Daoy (cell line): ENCODE measurements around the gene CREG1. TPM values are rescaled to one million over a fixed set of nuclear protein-coding genes. Genes with fewer than 3 reads are reported as not detected.
"Not testable (repeated sequence)": the region's sequence is repeated elsewhere in the genome, so short reads cannot be mapped to it uniquely, and the experiment has no call there.

ENCODE experiments used
- DNase-seq: peaks from one replicate; pipeline ENCODE4 v3.0.0-alpha.2; 2015; ENCODE audit warnings: low read depth
- total RNA-seq: library from RNA; depleted of rRNA; stranded (reverse); fragments of >200 nt; shearing (Covaris generic); gene quantifications from 2 replicates; pipeline ENCODE4 v1.2.3, GENCODE V29; 2014; rRNA removed

Gene CREG1
- 43.8 and 51.9 TPM in 2 replicates for total RNA-seq

DNA sequence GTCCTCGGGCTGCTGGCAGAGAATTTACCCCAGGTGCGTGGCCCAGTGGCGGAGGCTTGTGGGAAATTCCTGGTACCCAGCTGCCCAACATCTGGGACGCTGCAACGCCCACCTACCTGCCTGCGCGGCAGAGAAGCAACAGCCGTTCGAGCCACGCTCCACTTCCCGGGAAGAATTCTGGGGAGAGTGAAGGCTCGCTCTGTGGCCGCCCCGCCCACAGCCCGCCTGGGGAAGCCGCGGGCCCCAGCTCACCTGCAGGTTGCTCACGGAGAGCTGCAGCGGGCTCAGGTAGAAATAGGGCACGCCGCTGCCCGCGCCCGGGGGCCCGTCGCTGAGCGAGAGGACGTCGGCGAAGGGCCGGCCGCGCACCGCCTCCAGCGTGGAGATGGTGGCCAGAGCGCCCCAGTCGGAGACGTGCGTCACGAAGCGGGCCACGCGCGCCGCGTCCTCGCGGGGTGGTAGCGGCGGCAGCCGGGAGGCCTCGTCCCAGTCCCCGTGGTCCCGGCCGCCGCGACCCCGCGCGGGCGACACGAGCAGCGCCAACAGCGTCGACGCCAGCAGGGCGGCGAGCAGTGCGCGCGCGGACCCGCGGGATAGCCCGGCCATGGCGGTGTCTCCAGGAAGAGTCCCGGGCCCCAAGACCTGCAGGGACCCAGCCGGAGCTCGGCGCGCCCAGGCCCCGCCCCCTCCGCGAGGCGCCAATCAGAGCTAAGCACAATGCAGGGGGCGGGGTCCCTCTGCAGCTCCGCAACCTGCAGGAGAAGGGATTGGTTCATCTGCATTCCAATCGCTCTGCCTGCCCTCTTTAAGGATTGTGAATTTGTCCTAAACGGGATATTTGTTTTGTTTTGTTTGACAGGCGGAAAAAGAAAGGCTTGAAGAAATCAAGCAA is at the start of gene CREG1:
CREG1 (minus strand) TSS at position 627 of the 892 bp plus-strand sequence.
- peak; percentile 96 for DNase-seq

DNA sequence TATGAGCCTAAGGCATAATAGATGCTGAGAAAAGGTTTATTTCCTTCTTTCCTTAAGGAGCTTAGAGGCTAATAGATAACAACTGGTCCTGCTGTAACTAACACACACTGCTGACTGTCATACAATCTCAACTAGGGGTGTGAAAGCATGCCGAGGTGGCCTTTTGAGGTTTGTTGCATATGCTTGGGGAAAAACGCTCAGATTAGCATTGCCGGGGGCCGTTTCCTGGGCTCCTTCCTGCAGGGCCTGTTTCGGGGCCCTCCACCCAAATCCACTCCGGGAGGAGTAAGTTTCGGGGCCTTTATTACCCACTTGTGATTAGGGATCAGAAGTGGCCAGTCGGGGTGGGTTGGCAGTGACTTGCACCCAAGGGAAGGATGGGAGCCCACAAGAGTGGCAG is 49.3 kb upstream of the CREG1 start:
- DNase-seq: no peak

DNA sequence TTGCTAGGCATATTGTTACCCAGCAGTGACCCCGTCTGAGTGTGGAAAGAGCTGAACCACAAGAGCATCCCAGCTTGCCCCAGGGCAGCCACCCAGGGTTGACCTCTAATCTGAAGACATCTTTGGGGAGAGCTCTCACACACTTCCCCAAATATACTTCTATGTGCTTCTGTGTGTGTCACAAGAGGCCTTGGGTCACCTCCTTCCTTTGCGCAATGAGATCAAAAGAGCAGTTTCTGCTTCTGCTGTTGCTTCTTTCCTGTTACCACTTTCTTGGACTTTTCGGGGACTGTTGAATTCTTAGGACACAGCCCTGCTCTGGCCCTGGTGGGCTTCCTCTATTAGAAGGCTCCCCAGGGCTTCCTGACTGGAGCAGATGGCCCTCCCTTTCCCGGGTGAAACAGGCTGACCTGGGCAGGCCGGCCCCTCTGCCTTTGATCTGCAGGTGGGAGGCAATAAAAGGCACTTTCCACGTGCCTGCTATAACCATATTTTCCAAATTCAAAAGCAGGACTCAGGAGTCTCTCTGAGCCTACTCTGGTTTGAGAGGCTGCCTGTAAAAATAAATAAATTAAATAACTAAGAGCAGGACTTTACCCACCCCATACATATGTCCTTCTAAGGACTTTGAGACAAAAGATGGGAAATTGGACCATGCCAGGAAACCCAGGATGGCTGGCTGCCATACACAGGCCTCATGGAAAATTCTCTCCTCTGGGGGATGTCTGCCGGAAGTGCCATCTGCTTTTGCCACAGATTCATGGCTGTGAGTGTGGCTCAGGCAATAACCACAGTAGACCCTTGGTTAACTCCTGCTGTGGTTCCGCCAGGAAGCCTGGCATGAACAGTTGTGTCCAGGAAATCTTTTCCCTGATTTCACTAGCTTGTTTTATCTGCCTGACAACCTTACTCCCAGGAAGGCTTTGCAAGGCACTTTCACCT is 48.2 kb upstream of the CREG1 start:
- DNase-seq: no peak

DNA sequence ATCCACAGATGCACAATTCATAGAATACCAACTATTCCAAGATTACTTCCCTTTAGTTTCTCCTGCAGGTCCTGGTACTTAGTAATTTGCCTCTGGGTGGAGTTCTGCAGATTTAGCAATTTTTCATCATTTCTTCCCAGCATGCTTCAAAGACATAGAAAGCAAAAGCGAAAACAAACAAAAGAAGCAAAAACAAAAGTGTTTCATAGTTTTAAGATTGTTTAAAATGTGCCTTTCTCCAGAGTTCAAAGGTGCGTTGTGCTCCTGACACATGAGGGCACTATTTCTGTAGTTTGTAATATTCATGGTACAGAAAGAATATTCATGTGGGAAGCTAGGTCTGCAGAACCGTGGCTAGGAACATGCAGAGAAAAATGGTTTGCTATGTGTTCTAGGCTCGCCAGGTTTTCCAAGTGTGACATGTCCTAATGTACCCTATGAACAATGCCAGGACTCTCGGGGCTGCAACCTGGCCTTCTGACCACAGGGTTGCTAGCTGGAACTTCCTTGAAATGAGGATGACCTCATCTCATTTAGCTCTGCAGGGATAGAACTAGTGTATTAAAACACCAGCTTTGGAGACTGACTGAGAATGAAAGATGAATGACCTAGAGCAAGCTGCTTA is 46.5 kb upstream of the CREG1 start:
- peak; percentile 12 for DNase-seq

DNA sequence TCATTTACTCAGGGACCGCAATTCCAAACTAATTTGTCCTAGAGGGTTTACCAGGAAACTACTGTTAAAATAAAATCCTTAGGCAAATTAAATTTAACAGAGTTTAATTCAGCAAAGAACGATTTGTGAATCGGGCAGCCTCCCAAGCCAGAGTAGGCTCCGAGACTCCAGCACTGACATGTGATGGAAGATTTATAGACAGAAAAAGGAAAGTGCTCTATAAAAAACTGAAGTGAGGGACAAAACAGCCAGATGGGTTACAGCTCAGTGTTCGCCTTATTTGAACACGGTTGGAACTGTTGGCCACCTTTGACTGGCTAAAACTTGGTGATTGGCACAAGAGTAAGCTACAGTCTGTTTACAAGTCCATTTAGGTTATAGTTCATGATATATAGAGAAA is 41.3 kb upstream of the CREG1 start:
- no peak for DNase-seq

DNA sequence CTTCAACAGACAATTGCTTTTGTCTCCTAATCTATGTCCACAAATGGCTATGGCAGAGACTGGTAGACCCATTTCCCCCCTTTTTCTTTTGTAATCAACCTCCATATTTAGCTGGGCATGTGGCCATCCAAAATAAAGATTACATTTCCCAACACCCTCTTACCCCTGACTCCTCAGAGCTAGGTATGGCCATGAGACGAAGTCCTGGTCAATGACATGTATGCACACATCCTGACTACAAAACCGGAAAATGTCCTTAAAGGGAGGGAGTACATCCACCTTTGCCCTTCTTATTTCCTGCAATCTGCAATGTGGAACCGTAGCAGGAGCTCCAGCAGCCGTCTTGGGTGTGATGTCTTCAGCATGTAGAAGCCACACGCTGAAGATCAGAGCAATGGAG is 40.3 kb upstream of the CREG1 start:
- DNase-seq: no peak

DNA sequence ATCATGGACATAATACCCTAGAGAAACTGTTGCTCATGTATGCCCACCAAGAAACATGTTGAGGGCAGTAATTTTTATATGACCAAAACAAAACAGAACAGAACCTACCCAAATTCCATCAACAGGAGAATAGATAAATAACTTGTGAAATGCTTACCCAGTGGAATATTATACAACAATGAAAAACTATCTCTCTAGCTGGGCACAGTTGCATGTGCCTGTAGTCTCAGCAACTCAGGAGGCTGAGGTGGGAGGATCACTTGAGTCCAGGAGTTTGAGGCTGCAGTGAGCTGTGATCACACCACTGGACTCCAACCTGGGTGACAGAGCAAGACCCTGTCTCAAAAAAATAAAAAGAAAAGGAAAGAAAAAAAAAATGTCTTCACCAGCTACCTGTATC is 38.9 kb upstream of the CREG1 start:
- no peak for DNase-seq

DNA sequence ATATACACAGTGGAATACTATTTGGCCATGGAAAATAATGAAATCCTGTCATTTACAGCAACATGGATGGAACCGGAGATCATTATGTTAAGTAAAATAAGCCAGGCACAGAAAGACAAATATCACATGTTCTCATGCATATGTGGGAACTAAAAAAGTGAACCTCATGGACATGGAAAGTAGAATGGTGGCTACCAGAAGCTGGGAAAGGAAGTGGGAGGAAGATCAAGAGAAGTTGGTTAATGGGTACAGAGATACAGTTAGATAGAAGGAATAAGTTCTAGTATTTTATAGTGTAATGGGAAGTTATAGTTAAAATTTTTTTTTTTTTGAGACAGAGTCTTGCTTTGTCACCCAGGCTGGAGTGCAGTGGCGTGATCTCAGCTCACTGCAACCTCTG is 34.8 kb upstream of the CREG1 start:
- DNase-seq: no peak

DNA sequence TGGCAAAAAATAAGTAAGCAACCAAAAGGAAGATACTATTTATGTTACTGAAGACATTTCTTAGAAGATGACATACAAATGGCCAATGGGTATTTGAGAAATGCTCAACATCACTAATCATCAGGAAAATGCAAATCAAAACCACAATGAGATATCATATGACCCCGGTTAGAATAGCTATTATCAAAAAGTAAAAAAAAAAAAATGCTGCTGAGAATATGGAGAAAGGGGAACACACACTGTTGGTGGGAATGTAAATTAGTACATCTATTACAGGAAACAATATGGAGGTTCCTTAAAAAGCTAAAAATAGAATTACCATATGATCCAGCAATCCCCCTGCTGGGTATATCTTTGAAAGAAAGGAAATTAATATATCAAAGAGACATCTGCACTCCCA is 34.3 kb upstream of the CREG1 start:
- no peak for DNase-seq

DNA sequence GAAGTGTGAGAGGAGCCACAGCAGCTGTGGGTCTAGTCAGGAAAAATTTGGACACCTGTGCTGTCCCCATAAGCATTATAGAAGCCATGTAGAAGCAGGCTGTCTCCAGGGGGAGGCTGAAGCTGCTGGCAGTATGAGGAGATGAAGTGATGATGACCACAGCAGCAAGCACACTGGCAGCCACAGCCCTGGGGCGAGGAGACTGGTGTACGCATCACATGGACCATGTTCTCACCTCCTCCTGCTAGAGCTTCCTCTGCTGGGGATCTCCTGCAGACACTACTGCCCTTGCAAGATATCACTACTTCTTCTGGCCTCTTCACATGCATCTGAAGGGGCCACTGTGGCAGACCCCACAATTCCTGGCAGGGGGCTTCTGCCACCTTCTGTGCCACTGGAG is 33.8 kb upstream of the CREG1 start:
- no peak for DNase-seq

DNA sequence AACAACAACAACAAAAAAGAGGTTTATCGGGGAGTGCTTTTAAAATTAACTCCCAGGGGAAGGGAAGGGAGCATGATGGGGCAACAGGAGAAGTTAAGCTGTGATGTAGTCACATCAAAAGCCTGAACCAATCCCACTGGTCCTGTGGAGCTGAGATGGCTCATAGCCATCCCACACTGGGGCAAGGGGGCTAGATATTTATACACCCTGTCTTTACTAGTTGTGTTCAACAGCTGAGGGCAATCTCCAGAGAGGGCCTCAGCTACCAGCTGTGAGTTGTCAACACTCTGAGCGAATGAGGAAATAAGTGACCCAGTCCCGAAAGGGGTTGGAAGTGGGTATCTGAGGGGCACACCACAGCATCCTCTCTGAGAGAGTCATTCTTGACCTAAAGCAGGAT is 31.0 kb upstream of the CREG1 start:
- DNase-seq: no peak

DNA sequence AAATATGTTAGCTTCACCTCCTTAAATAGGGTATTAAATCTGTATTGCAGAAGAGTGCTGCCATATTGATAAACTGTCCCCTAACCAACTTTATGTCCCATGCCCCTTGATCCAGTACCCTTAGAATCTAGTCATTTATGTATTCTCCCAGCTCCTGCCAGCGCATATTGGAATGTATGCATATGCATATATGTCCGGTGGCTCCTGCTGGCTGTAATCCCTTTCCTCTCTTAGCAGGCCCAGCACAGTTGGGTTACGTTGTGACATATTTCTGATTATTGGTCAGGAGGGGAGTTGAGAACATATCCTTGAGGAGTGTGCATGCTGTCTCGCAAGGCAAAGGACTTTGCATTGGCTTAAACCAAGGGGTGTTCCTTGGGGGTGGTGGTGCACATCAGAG is 29.2 kb upstream of the CREG1 start:
- DNase-seq: no peak

DNA sequence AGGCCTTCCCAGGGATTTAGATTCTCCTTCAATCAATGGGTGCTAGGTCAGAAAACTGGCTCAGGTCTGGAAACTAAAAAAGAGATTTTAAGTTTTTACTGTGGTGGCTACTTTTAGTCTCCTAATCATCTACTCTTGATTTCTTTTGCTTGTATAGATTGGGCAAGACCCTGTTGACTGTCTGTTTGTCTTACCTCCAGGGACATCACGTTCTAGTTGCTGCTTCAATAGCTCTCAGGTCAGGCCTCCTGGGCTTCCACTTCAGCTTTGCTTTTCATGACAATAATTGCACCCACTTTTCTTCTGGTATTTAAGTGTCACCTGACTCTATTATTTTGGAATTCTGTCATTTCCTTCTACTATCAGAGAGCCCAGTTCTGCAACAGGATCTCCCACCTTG is 28.5 kb upstream of the CREG1 start:
- no peak for DNase-seq

DNA sequence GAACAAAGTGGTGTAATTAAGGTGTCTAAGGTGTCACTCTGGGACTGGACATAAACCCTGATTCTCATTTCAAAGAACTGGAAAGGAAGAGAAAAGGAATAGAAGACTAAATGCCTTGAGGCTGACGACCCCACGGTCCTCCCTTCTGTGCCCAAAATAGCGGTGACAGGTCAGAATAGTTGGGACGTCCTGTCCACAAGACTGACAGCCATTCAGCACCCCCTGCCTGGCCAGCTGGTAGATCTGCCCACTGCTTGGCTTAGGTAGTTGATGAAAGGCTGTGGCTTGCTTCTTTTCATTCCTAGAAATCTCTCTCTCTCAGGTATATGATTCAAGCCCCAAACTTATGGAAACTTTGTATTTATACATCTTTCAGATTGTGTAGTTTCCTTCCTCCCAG is 26.4 kb upstream of the CREG1 start:
- no peak for DNase-seq

DNA sequence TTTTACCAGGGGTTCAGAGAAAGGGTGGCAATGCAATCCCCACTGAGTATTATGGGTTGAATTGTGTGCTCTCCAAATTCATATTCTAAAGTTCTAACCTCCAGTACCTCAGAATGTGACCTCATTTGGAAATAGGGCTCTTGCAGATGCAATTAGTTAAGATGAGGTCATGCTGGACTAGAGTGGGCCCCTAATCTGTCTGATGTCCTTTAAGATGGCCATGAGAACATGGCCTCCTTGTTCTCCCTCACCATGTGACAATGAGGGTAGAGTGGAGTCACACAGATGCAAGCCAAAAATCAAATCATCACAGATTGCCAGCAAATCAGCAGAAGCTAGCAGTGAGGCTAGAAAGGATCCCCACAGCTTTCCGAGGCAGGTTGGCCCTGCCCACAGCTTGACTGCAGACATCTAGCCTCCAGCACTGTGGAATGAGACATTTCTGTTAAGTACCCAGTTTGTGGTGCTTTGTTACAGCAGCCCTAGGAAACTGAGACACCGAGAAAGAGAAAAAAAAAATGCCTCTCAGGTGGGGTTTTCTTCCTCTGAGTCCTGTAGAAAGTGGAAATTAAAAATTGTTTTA is 25.5 kb upstream of the CREG1 start:
- DNase-seq: no peak

DNA sequence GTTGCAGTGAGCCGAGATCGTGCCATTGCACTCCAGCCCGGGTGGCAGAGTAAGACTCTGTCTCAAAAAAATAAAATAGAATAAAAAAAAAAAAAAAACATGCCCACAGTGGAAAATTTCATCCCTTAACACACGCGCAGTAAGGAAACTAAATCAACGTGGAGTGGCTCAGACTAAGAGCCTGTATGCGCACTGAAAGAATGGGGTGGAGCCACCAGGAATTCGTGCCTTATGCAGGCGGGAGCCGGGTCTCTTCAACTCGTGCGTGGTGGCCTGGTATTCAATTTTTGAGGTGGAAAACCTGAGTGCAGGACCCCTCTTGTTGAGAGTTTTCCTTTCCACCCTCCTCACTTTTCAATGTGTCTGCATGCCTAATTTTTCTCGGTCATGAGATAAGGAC is 22.1 kb upstream of the CREG1 start:
- DNase-seq: no peak

DNA sequence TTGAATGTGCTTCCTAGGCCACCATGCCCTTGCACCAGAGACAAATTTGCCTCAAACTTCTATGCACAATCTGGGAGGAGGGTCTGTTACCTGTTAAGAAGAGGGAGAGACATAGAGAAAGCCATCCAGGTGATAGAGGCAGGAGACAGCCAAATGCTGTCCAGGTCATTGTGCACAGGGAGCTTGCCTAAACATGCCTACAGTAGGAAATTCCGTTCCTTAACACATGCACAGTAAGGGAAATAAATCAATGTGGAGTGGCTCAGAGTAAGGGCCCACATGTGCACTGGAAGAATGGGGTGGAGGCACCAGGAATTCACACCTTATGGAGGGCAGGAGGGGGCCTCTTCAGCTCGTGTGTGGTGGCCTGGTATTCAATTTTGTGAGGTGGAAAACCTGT is 19.5 kb upstream of the CREG1 start:
- no peak for DNase-seq

DNA sequence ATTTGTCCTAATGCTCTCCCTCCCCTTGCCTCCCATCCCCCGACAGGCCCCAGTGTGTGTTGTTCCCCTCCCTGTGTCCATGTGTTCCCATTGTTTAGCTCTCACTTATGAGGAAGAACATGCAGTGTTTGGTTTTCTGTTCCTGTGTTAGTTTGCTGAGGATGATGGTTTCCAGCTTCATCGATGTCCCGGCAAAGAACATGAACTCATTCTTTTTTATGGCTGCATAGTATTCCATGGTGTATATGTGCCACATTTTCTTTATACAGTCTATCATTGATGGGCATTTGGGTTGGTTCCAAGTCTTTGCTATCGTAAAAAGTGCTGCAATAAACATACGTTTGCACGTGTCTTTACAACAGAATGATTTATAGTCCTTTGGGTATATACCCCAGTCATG is 17.1 kb upstream of the CREG1 start:
- not testable (repeated sequence) for DNase-seq

DNA sequence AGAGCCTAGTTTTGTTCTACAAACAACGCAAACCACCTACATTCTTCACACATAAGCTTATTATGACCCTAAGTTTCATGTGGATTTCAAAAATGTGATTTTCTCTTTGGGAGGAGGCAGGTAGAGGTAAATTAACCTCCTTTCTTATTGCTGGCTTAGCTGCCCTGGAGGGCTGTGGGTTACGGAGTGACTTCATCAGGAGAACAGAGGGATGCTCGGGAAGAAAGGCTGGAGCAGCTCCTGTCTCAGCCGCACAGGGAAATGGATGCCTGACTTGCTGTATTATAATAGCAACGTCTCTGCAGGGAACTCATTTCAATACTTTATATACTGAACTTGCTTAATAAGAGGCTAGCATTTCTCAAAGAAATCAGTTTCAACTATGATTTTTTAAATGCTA is 14.1 kb upstream of the CREG1 start:
- DNase-seq: no peak

DNA sequence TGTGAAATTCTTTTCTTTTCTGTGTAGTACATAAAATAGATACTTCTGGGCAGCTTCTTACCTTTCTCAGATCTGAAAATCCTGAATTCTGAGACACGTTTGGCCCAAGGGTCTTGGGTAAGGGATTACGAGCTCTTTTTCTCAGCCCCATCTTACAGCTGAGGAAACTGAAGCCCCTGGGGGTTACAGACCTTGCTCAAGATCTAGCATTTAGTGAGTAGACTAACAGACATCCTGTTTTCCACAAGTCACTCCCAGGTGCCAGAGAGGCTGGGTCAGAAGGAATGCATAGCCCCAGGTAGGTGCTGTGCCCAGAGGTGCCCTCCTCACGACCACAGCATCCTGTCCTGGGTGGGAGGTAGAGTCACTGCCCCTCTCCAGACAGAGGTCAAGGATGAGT is 13.2 kb upstream of the CREG1 start:
- DNase-seq: no peak

DNA sequence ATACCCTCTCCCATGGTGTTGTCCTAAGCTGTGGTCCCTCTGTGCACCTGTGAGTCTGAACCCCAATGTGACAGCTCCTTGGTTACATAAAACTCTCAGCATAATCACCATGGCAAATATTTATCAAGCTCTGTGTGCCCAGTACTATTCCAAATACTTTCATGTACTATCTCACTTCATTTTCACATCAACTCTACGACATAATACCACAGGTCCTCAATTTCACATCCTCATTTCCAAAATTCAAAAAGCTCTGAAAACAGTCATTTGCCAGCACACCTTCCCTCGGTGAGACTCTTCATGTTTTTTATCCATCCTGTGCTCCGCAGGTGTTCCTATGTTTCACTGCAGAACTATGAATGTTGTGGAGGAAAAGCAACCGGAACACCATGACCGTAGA is 12.4 kb upstream of the CREG1 start:
- no peak for DNase-seq
